Right atrium auricular region (tissue), 2 donors: ENCODE results near the gene PLA2G5. TPM values are rescaled to one million over a fixed set of nuclear protein-coding genes. Genes with fewer than 3 reads are reported as not detected.

Experiments
- DNase-seq: peaks from one replicate; pipeline ENCODE4 v3.0.0-alpha.2; 2019; ENCODE audit warnings: low spot score
- H3K27ac ChIP-seq, 2 donors: fragments of 200-600 bp; sonication (generic); 1 replicate in 1 of 2; 2 replicates in 1 of 2; pipeline ENCODE4 v1.5.1; 2016 to 2019
- H3K27me3 ChIP-seq, 2 donors: fragments of 200-600 bp; sonication (generic); one replicate each; pipeline versions ENCODE4 v1.5.1 to v1.6.0; 2017 to 2019
- H3K36me3 ChIP-seq: fragments of 200-600 bp; sonication (generic); one replicate; pipeline ENCODE4 v1.5.1; 2016
- H3K4me1 ChIP-seq, 2 donors: fragments of 200-600 bp; sonication (generic); one replicate each; pipeline versions ENCODE4 v1.5.1 to v1.6.0; 2017 to 2019
- H3K4me3 ChIP-seq, 2 donors: fragments of 200-600 bp; sonication (generic); 1 replicate in 1 of 2; 2 replicates in 1 of 2; pipeline ENCODE4 v1.5.1; 2017 to 2019; ENCODE audit warnings: mild to moderate bottlenecking in 1 of 2, moderate library complexity in 1 of 2
- H3K9me3 ChIP-seq, 2 donors: fragments of 200-600 bp; sonication (generic); one replicate each; pipeline ENCODE4 v1.5.1; 2019
- total RNA-seq, 2 donors: library from RNA; depleted of rRNA; stranded (reverse); fragments of >200 nt; gene quantifications; one replicate each; pipeline ENCODE4 v1.1.0, GENCODE V29; 2016
- TF ChIP-seq, protein P1 (sequence below), 2 donors: fragments of 200-600 bp; sonication (generic); IDR thresholded peaks; one replicate each; pipeline ENCODE4 v1.5.1; 2019; ENCODE audit warnings: antibody characterized with exemption in 2 of 2

The PLA2G5 gene
- total RNA-seq, 2 donors from 2014 or later = 115 to 149 TPM

GRCh38 chr1:20114021-20114648 is 44.1 kb downstream of the PLA2G5 start:
- no peak for DNase-seq
- H3K27me3 ChIP-seq = no peaks in the 10 kb centered on the region
- no peaks in the 10 kb centered on the region for H3K9me3 ChIP-seq
- H3K27ac ChIP-seq = no peak overlapping the region
- H3K4me1 ChIP-seq = peaks cover 0 to 6% of the 10 kb centered on the region in 2 donors
- TF ChIP-seq, protein P1, sequence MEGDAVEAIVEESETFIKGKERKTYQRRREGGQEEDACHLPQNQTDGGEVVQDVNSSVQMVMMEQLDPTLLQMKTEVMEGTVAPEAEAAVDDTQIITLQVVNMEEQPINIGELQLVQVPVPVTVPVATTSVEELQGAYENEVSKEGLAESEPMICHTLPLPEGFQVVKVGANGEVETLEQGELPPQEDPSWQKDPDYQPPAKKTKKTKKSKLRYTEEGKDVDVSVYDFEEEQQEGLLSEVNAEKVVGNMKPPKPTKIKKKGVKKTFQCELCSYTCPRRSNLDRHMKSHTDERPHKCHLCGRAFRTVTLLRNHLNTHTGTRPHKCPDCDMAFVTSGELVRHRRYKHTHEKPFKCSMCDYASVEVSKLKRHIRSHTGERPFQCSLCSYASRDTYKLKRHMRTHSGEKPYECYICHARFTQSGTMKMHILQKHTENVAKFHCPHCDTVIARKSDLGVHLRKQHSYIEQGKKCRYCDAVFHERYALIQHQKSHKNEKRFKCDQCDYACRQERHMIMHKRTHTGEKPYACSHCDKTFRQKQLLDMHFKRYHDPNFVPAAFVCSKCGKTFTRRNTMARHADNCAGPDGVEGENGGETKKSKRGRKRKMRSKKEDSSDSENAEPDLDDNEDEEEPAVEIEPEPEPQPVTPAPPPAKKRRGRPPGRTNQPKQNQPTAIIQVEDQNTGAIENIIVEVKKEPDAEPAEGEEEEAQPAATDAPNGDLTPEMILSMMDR (IDR thresholded peaks at IDR 0.05) = no peak
- no peaks in the 10 kb centered on the region for H3K36me3 ChIP-seq
- H3K4me3 ChIP-seq = no peak overlapping the region

DNA sequence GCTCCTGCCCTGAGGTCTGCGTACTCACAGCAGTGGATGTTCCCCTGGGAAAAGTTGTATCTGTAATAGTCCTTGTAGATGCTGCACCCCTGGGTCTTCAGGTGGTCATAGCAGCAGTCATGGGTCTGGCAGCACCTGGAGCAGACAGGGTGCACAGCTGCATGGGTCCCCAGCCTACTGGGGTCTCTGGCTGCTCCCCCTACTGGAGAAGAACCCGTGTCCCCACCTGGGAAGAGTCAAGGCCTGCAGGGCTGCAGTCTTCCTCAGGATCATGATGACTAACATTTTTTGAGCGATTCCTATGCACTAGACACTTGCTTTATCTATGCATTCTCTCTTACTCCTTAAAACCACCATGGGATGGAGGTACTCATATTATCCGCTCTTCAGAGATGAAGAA is 45.5 kb downstream of the PLA2G5 start:
- Histone ChIP-seq H3K4me1 (no peaks in the 10 kb centered on the region), H3K36me3 (no peaks in the 10 kb centered on the region), H3K4me3 (no peak overlapping the region), H3K27me3 (no peaks in the 10 kb centered on the region), H3K9me3 (no peaks in the 10 kb centered on the region), H3K27ac (no peak overlapping the region)
- no peak for DNase-seq
- TF ChIP-seq, protein P1 (IDR thresholded peaks at IDR 0.05) = no peak

GRCh38 chr1:20115916-20116315 is 45.9 kb downstream of the PLA2G5 start:
- Histone ChIP-seq H3K4me3 (no peak overlapping the region), H3K9me3 (no peaks in the 10 kb centered on the region), H3K36me3 (no peaks in the 10 kb centered on the region), H3K27ac (no peak overlapping the region), H3K27me3 (no peaks in the 10 kb centered on the region), H3K4me1 (no peaks in the 10 kb centered on the region)
- TF ChIP-seq, protein P1 (IDR thresholded peaks at IDR 0.05) = no peak
- DNase-seq = no peak

GRCh38 chr1:20117236-20117635 is 47.2 kb downstream of the PLA2G5 start:
- Histone ChIP-seq H3K27ac (no peak overlapping the region), H3K9me3 (no peaks in the 10 kb centered on the region), H3K36me3 (no peaks in the 10 kb centered on the region), H3K27me3 (no peaks in the 10 kb centered on the region), H3K4me1 (no peaks in the 10 kb centered on the region), H3K4me3 (no peak overlapping the region)
- TF ChIP-seq, protein P1 (IDR thresholded peaks at IDR 0.05) = no peak
- no peak for DNase-seq

DNA sequence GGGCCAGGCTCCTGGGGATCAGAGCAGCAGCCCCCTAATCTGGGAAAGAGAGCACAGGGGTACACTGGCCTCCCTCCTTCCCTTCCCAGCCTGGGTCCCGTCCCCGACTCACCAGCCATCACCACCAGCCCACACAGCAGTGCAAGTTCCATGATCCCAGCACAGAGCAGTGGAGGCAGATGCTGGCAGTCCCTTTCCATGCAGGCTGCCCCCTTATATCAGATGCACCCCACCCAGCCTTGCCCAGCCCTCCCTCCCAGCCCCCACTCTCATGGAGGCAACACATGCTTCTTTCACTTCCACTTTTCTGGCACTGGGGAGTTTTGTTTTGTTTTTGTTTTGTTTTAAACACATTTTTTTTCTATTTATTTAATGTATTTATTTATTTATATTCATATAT is 49.4 kb downstream of the PLA2G5 start, which contains the start of gene PLA2G2D:
TSS of gene PLA2G2D (minus strand) at position 190 of the 400 bp plus-strand sequence. CDS start at position 152, 38 bp downstream.
- H3K27me3 ChIP-seq = no peaks in the 10 kb centered on the region
- H3K36me3 ChIP-seq = no peaks in the 10 kb centered on the region
- TF ChIP-seq, protein P1 (IDR thresholded peaks at IDR 0.05) = no peak

DNA sequence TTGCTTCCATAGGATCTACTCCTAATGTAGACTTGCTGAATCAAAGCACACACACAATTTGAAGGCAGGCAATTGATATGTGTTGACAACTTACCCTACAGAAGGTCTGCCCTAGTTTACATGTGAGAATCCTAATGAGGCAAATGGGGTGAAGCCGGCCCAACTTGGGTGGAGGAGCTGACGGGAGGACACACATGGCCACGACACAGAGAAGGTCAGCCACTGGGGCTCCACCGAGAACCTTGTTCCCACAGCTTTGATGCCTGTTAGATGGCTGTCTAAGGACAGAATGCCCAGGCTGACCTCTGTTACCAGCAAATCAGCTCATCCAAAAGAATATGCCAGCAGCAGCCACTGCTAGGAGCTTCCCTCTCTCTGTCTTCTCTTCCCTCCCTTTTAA is 50.8 kb downstream of the PLA2G5 start:
- Histone ChIP-seq H3K4me1 (peaks cover 0 to 12% of the 10 kb centered on the region in 2 donors), H3K9me3 (no peaks in the 10 kb centered on the region), H3K27ac (no peak overlapping the region), H3K27me3 (no peaks in the 10 kb centered on the region), H3K4me3 (no peak overlapping the region), H3K36me3 (no peaks in the 10 kb centered on the region)
- TF ChIP-seq, protein P1 (IDR thresholded peaks at IDR 0.05) = no peak
- no peak for DNase-seq

More for the DNA sequence above, 49.4 kb downstream of the PLA2G5 start, which contains the start of gene PLA2G2D:
- no peak for DNase-seq
- H3K4me1 ChIP-seq = peaks cover 0 to 6% of the 10 kb centered on the region in 2 donors
- H3K9me3 ChIP-seq = no peaks in the 10 kb centered on the region
- H3K27ac ChIP-seq = no peak within 1 kb of the TSS
- H3K4me3 ChIP-seq = no peak within 1 kb of the TSS
